Activated naive CD8-positive, alpha-beta T cell treated with anti-CD3 and anti-CD28 coated beads, Interleukin-2, amount 10 ng/mL, durations not matched to agents 7 days and 5 days (primary cell): ENCODE results near the gene COX5B. TPM values are rescaled to one million over a fixed set of nuclear protein-coding genes. Genes with fewer than 3 reads are reported as not detected.

Experiments used
- ATAC-seq: fragments of 150-1000 bp; cut with Tn5 transposase; one replicate; pipeline ENCODE4 v1.10.0; 2021; ENCODE audit warnings: low read depth, moderate library complexity
- POLR2A ChIA-PET: fragments of 350-600 bp; sonication (Branson Sonifier 250); formaldehyde crosslinking; loops from one replicate; lab custom pipeline; 2021; ENCODE audit warnings: antibody characterized with exemption; lab: Charles Lee
- DNase-seq: peaks from one replicate; pipeline ENCODE4 v3.0.0; 2021
- H3K27ac Mint-ChIP-seq: one replicate; pipeline ENCODE4 v1.8.0; 2022; ENCODE audit warnings: mild to moderate bottlenecking, mixed read lengths
- H3K27me3 Mint-ChIP-seq: one replicate; pipeline ENCODE4 v1.8.0; 2022; ENCODE audit warnings: mild to moderate bottlenecking, moderate library complexity, mixed read lengths
- H3K36me3 Mint-ChIP-seq: one replicate; pipeline ENCODE4 v1.8.0; 2021; ENCODE audit warnings: mild to moderate bottlenecking, mixed read lengths
- H3K4me1 Mint-ChIP-seq: one replicate; pipeline ENCODE4 v1.8.0; 2021; ENCODE audit warnings: mixed read lengths
- H3K4me3 Mint-ChIP-seq: one replicate; pipeline ENCODE4 v1.8.0; 2022; ENCODE audit warnings: mild to moderate bottlenecking, moderate library complexity, mixed read lengths
- H3K9me3 Mint-ChIP-seq: one replicate; pipeline ENCODE4 v1.8.0; 2021; ENCODE audit warnings: mixed read lengths
- total RNA-seq, 2 experiments: library from RNA; stranded (reverse); gene quantifications; one replicate each; pipeline ENCODE4 v1.2.3, GENCODE V29; 2021

Gene COX5B
- total RNA-seq, 2 experiments from 2014 or later, result 190 to 192 TPM

DNA sequence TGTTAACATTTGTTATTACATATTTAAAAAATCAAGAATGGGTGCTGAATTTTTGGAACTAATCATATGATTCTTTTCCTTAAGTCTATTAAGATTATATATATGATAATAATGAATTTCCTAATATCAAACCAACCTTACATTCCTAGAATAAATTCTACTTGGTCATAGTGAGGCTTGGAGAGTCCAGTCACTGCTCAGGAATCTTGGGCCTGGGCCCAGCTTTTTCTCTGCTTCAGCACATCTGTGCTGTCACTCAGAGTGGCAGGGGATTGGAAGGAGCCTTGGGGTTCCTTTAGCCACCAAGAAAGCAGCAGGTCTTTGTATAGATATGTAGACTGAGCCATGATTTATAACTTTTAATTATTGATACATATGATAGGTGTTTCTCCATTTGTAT lies 47.6 kb downstream of the COX5B start:
- H3K27ac Mint-ChIP-seq, result no peak overlapping the region
- peaks cover 9% of the 10 kb centered on the region for H3K4me1 Mint-ChIP-seq
- no peak overlapping the region for H3K4me3 Mint-ChIP-seq
- no peaks in the 10 kb centered on the region for H3K36me3 Mint-ChIP-seq
- peaks cover 16% of the 10 kb centered on the region for H3K27me3 Mint-ChIP-seq
- DNase-seq (no peak), ATAC-seq (no peak)
- POLR2A ChIA-PET, result no interaction called here
- H3K9me3 Mint-ChIP-seq, result no peaks in the 10 kb centered on the region

- no peak for ATAC-seq
- Mint-ChIP-seq H3K27ac (no peak overlapping the region), H3K9me3 (no peaks in the 10 kb centered on the region), H3K4me3 (no peak overlapping the region), H3K36me3 (no peaks in the 10 kb centered on the region), H3K4me1 (peaks cover 9% of the 10 kb centered on the region), H3K27me3 (peaks cover 21% of the 10 kb centered on the region)
- POLR2A ChIA-PET, result interaction anchor here (5.2 kb wide), 1 partner anchor 32 kb away, joined by 28 read pairs; the partner anchor contains the start of gene ACTR1B
- peak; percentile 6 for DNase-seq
These were observed 49.9 kb downstream of the COX5B start for GRCh38 chr2:97695744-97696143.

DNA sequence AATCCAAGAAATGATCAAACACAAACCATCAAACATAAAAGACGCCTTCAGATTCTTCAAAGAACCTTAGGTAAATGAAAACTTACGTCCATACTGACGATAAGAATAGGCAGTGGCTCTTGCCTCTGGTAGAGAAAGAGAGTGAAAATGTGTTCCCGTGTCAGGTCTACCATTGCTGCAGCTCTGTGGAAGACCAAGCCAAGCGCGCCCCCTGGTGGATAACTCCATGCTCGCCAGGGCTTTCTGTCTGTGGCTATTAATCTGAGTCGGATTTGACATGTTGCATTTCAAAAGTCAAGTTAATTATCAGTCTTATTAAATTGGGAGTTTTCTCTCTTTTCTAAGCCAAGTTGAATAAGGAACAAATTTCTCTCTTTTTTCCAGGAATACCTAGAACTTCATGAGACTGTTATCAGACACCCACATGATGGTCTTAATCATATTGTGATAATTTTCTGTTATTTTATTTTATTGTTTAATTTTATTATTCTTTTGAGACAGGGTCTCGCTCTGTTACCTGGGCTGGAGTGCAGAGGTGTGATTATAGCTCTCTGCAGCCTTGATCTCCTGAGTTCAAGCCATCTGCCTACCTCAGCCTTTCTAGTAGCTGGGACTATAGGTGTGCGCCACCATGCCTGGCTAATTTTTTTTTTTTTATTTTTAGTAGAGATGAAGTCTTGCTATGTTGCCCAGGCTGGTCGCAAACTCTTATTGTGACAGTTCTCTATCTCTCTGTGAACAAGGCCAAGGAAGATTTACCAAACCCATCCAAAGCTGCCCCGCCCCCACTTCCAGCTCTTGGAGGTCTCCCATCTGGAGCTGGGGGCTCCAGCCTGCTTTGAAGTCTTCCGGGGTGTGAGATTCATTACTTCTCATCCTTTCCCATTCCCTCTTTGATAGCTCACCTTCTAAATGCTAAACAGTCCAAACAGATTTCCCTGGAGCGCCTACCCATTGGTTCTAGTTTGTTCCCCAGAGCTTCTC lies 51.7 kb downstream of the COX5B start:
- peak overlapping the region; percentile 53 for H3K4me3 Mint-ChIP-seq
- peaks cover 16% of the 10 kb centered on the region for H3K27me3 Mint-ChIP-seq
- H3K27ac Mint-ChIP-seq, result peak overlapping the region; percentile 9
- no peaks in the 10 kb centered on the region for H3K36me3 Mint-ChIP-seq
- no peaks in the 10 kb centered on the region for H3K9me3 Mint-ChIP-seq
- ATAC-seq (peak; percentile 90), DNase-seq (peak; percentile 93)
- POLR2A ChIA-PET, result interaction anchor here (0.5 to 5.2 kb wide), 6 partner anchors 12 to 107 kb away, joined by 3 to 28 read pairs (median 3); partner anchors contain the start of genes ACTR1B and COX5B
- peaks cover 9% of the 10 kb centered on the region for H3K4me1 Mint-ChIP-seq

Other genes starting within 250 kb of the COX5B start
- gene ANKRD36B, start 56.2 kb upstream of the COX5B start, total RNA-seq, result 10 to 100 TPM; 58.3 to 59.5 TPM
- gene ACTR1B, start 18.0 kb downstream of the COX5B start, total RNA-seq, result 10 to 100 TPM; 96.2 to 98.7 TPM
- gene C2orf92, start 23.7 kb downstream of the COX5B start, total RNA-seq, result 1 to 10 TPM; 6.9 to 8.8 TPM
- gene ZAP70, start 67.5 kb downstream of the COX5B start, total RNA-seq, result 100 to 1,000 TPM; 350 to 367 TPM